HUES6 (cell line): ENCODE measurements around the gene CSNK1E.

ENCODE experiments used
- H3K27ac ChIP-seq: 2 replicates; pipeline ENCODE4 v1.7.0; 2013; ENCODE audit warnings: low read depth, mild to moderate bottlenecking, low read length, inconsistent platforms
- H3K27me3 ChIP-seq: 2 replicates; pipeline ENCODE4 v1.6.1; 2013; ENCODE audit warnings: low read length; ENCODE audit not compliant: control insufficient read depth, insufficient read depth
- H3K36me3 ChIP-seq: 2 replicates; pipeline ENCODE4 v1.6.1; 2013; ENCODE audit warnings: low read length; ENCODE audit not compliant: control insufficient read depth, insufficient read depth
- H3K4me1 ChIP-seq: 2 replicates; pipeline ENCODE4 v1.6.1; 2013; ENCODE audit warnings: low read length; ENCODE audit not compliant: control insufficient read depth, insufficient read depth
- H3K4me3 ChIP-seq: 2 replicates; pipeline ENCODE4 v1.5.1; 2013; ENCODE audit warnings: low read depth, low read length
- H3K9ac ChIP-seq: one replicate; pipeline ENCODE4 v1.6.1; 2013; ENCODE audit warnings: mild to moderate bottlenecking, low read length
- H3K9me3 ChIP-seq: 2 replicates; pipeline ENCODE4 v1.6.1; 2013; ENCODE audit warnings: low read depth, low read length; ENCODE audit not compliant: control insufficient read depth, insufficient read depth

CSNK1E gene

DNA sequence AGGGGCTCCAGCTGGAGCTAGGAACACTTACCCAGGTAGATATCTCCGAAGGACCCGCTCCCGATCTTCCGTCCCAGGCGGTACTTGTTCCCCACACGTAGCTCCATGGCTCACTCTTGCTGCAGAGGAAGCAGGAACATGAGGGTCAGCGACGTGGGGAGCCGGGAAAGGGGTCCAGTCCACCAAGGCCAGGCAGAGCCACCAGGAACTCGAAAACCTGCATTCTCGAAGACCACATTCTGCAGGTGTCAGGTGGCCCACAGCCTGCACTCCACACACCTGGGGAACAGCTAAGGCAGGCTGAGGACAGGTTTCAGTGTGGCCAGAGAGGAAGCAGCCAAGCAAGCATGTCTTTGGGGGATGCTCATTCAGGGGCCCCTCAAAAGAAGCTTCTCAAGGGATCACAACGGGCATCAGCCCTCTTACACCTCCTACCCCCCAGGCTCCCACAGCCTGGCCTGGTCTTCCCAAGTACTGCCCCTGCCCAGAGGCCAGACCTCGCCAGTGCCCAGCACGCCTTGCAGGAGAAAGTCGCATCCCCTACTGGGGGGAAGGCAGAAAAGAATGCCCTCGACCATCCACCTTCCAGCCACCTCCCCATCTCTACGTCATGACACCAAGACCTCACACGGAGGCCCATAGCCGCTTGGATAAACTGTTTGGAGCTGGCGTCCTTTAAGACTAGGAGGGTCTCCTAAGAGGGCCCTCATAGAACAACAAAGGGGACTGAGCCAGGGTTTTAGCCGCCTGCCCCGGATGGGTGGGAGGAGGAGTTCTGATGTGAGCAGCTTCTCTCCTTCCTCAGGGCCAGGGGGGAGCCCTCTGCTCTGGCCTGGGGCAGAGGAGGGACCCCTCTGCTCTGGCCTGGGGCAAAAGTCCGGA lies 2.9 kb downstream of the CSNK1E start:
- Histone ChIP-seq H3K27me3 (no peaks in the 10 kb centered on the region), H3K9ac (peak overlapping the region; percentile 86), H3K4me3 (peak overlapping the region; percentile 87), H3K9me3 (no peaks in the 10 kb centered on the region), H3K36me3 (peaks cover 49% of the 10 kb centered on the region), H3K4me1 (peaks cover 62% of the 10 kb centered on the region), H3K27ac (peak overlapping the region; percentile 15; the same call in 1 of the 2 replicates)

DNA sequence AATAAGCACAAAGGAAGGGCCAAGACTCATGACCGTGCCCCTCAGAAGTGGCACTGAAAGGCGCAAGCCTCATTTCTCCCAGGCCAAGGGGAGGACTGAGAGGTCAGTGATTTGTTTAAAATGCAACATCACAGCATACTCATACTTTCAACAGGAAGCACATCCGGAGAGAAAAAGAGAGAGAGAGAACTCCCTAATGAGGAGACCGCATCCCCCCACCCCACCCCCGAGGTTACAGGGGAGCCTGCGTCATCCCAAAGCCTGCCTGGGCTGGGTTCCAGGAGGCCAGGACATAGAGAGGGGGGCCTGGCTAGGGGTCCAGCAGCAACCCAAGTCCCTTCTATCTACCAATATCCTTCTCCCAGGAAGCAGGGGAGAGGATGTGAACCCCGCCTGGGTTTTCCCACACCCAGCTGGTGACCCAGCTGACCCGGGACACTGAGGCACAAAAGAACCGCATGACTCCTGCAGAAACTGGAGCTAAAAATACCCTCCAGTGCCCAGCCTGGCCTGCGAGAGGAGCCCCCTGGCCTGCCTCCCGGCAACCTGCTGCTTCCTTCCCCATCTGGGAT lies 3.8 kb downstream of the CSNK1E start:
- Histone ChIP-seq H3K9ac (peak overlapping the region; percentile 86), H3K4me1 (peaks cover 57% of the 10 kb centered on the region), H3K27me3 (no peaks in the 10 kb centered on the region), H3K9me3 (no peaks in the 10 kb centered on the region), H3K4me3 (0 out of 2 replicates have a peak overlapping the region, but pooled peaks have one; percentile 2), H3K36me3 (peaks cover 58% of the 10 kb centered on the region), H3K27ac (no peak overlapping the region)

DNA sequence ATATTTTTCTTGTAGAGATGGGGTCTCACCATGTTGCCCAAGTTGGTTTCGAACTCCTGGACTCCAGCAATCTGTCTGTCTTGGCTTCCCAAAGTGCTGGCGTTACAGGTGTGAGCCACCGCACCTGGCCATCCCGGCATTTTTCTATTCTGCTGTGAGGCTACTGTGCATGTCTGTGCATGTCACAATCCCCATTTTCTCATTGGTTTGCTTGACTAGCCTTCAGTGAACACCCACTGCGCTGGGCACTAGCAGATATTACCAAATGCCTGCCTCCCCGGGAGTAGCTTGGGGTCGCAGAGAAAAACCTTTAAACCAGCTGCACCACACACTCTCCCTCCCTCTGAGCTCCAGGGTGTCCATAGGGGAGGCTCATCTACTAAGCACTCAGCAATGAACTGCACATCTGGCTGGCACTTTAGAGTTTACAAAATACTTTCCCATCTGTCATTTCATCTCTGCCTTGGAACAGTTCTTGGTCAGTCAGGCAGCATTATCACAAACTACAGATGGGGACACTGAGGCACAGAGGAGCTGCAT lies 4.9 kb downstream of the CSNK1E start:
- H3K9ac ChIP-seq: no peak overlapping the region
- H3K27me3 ChIP-seq: no peaks in the 10 kb centered on the region
- H3K9me3 ChIP-seq: no peaks in the 10 kb centered on the region
- H3K36me3 ChIP-seq: peaks cover 69% of the 10 kb centered on the region
- no peak overlapping the region for H3K27ac ChIP-seq
- H3K4me3 ChIP-seq: no peak overlapping the region
- H3K4me1 ChIP-seq: peaks cover 51% of the 10 kb centered on the region

DNA sequence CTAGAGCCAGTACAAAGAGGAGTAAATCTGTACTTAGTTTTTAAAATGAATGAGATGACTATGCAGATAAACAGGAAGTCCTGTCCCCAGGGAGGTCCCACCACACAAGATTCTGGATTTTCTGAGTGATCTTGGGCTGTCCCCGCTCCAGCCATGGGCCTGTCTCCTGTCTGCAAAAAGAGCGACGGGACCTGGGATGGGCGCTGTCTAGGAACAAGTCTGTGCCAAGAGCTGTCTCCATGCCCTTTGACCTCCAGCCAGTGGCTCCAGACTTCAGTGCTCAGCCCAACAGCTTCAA lies 6.0 kb downstream of the CSNK1E start:
- H3K9ac ChIP-seq: no peak overlapping the region
- peaks cover 55% of the 10 kb centered on the region for H3K4me1 ChIP-seq
- H3K36me3 ChIP-seq: peaks cover 73% of the 10 kb centered on the region
- no peaks in the 10 kb centered on the region for H3K27me3 ChIP-seq
- H3K9me3 ChIP-seq: no peaks in the 10 kb centered on the region
- H3K27ac ChIP-seq: no peak overlapping the region
- H3K4me3 ChIP-seq: no peak overlapping the region

DNA sequence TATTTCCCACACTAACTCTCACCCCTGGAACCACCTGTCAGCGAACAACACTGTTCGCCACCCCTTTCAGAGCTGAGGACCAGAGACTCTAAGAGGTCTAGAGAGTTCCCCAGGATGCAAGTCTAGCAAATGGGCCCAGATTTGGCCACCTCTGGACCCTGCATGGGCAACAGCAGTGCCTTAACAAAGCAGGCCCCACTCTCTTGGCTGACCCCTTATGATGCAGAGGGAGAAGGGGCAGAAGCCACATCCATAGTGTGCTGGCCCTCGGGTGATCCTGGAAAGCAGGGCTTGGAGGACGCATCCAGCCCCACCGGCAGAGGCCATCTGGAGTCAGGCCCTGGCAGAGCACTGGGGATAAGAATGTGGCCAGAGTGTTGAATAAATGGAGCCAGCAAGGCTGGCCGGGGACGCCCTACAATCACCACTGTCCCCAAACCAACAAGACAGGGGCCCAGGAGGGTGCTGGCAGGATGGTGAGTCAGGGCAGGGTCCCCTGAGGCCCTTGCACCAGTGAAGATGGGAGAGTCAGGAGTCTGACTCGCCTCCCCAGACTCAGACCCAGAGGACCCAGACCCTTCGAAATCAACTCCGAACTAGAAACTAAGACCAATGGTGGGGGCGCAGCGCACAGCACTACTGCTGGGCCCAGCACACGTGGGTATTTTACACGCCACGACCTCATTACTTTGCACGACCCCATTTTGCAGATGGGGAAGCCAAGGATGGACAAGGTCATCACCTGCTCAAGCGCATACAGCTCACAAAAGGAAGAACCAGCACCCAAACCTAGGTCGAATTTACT lies 6.5 kb downstream of the CSNK1E start:
- Histone ChIP-seq H3K4me1 (peaks cover 61% of the 10 kb centered on the region), H3K27me3 (no peaks in the 10 kb centered on the region), H3K9ac (no peak overlapping the region), H3K36me3 (peaks cover 78% of the 10 kb centered on the region), H3K9me3 (no peaks in the 10 kb centered on the region), H3K27ac (no peak overlapping the region), H3K4me3 (no peak overlapping the region)

DNA sequence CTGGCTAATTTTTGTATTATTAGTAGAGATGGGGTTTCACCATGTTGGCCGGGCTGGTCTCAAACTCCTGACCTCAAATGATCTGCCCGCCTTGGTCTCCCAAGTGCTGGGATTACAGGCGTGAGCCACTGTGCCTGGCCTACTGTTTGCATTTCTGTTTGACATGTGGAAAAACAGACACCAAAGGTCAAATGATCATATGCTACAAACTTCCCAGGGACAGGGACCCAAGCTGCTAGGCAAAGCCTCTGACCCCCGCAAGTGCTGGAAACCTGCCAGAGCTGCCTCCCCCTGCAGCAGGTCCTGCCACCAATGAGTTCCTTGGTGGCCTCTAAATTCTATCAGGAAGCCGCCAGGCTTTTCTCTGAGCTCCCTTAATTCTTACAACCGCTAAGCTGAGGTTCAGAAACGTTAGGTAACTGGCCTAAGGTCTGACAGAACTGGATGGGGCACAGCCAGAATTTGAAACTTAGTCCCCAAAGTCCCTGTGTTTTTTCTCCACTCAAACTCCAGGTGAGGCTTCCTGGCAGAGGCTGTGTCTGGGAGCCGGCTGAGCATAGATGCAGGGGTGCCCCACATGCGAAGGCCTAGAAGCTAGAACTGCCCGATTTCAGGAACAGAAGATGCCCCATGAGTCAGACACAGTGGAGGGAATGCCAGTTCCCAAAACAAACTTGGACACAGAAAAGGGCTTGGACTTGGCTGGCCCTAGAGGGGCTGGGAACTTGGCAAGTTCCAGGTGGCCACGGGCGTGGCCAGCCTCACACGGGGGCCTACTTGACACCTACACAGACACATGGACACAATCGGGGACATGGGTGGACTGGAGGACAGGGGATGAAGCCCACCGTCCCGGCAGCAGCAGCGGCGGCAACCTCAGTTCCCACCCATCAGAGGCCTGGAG lies 7.4 kb downstream of the CSNK1E start:
- peaks cover 58% of the 10 kb centered on the region for H3K4me1 ChIP-seq
- no peak overlapping the region for H3K27ac ChIP-seq
- no peaks in the 10 kb centered on the region for H3K9me3 ChIP-seq

DNA sequence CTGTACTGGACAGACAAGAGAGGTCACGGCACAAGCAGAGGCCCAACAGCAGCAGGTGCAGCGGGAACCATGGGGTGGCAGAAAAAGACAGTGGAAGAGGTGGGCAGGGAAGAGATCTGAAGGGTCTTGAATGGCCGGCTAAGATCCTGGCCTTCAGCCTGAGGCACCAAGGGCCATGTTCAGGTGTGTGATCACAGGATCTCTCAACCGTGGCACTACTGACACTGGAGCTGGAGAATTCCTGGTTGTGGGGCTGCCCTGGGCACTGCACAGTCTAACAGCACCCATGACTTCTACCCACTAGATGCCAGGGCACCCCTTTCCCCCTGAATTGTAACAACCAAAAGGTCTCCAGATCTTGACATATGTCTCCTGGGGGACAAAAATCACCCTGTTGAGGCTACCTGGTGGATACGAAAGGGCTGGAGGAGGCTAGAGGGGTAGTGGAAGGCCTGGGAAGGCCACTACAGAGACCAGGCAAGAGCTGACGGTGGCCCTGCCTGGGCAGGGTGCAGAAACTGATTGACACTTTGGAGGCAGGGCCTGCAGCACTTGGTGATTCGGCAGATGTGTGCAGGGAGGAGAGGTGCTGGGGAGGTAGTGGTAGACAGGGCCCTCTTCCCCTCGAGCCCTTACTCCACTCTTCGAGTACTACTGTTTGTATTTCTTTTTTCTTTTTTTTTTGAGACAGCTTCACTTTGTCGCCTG lies 8.3 kb downstream of the CSNK1E start:
- peaks cover 87% of the 10 kb centered on the region for H3K36me3 ChIP-seq
- H3K9me3 ChIP-seq: no peaks in the 10 kb centered on the region
- no peak overlapping the region for H3K9ac ChIP-seq
- H3K4me1 ChIP-seq: peaks cover 53% of the 10 kb centered on the region
- H3K27me3 ChIP-seq: no peaks in the 10 kb centered on the region
- H3K4me3 ChIP-seq: no peak overlapping the region
- H3K27ac ChIP-seq: no peak overlapping the region

More for the DNA sequence above, 7.4 kb downstream of the CSNK1E start:
- Histone ChIP-seq H3K9ac (no peak overlapping the region), H3K4me3 (no peak overlapping the region), H3K36me3 (peaks cover 84% of the 10 kb centered on the region), H3K27me3 (no peaks in the 10 kb centered on the region)

DNA sequence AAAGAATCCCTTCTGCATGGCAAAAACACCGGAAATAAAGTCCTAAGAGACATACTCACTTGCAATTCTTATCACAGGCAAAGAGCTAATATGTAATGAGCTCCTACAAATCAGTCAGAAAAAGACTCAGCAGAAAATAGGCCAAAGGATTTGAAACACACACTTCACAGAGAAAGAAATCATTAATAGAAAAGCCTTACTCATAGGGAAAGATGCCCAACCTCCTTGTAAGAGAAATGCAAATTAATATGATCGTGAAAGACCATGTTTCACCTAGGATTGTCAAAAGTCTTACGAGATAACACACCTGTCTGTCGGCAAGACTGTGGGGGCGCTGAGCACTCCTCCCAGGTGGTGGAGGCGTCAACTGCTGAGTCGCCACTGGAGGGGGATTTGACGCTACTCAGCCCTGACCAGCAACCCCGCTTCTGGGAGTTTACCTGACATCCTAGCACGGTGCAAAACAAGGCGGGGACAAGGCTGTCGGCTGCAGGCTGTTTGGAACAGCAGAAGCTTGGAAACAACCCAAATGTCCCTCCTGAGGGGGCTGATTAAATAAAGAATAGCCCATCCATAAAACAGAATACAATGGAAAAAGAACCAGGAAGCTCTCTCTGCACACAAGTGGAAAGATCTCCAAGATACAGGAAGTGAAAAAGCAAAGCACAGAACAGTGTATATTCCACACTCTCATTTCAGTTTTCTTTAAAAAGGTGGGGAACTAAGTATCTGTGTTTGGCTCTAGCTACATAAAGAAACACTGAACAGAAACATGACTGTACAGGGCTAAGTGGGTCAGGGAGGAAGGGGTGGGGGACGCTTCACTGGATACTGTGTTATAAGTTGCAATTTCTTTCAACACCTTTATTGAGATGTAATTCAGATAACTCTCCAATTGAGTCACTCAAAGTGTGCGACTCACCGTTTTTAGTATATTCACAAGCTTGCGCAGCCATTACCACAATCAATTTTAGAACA lies 11.5 kb downstream of the CSNK1E start:
- Histone ChIP-seq H3K9ac (no peak overlapping the region), H3K27me3 (no peaks in the 10 kb centered on the region), H3K9me3 (no peaks in the 10 kb centered on the region), H3K4me1 (peaks cover 27% of the 10 kb centered on the region), H3K27ac (no peak overlapping the region), H3K4me3 (no peak overlapping the region), H3K36me3 (peaks cover 87% of the 10 kb centered on the region)

DNA sequence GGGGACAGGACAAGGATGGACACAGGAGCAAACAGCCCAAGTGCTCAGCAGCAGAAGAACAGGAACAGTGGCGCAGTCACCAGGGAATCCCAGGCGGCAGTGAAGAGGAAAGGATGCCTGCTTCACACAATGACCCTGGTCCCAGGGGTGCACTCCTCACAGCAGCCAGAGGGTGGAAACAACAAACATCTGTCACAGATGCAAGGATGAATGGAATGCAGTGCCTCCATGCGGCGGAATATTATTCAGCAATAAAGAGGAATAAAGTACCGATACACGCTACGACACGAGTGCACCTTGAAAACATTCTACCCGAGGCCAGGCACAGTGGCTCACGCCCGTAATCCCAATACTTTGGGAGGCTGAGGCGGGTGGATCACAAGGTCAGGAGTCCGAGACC lies 12.7 kb downstream of the CSNK1E start:
- H3K9me3 ChIP-seq: no peaks in the 10 kb centered on the region
- no peak overlapping the region for H3K27ac ChIP-seq
- peaks cover 24% of the 10 kb centered on the region for H3K4me1 ChIP-seq
- H3K4me3 ChIP-seq: no peak overlapping the region
- peaks cover 87% of the 10 kb centered on the region for H3K36me3 ChIP-seq
- no peak overlapping the region for H3K9ac ChIP-seq
- H3K27me3 ChIP-seq: no peaks in the 10 kb centered on the region
